GM19463 (cell line): ENCODE data around the gene TRIP10.

ENCODE experiments used
- ATAC-seq: cut with Tn5 transposase; IDR thresholded peaks from one replicate; pipeline ENCODE4 v1.9.1; 2021; ENCODE audit warnings: mild to moderate bottlenecking, moderate library complexity; ENCODE audit not compliant: unreplicated experiment

Gene TRIP10

GRCh38 chr19:6723738-6724137 is 15.7 kb upstream of the TRIP10 start:
- no peak for ATAC-seq

GRCh38 chr19:6724631-6725492 is 14.6 kb upstream of the TRIP10 start:
- no peak for ATAC-seq

- no peak for ATAC-seq
Observed at GRCh38 chr19:6725513-6726231, 13.8 kb upstream of the TRIP10 start.

- ATAC-seq = no peak
Observed at GRCh38 chr19:6728346-6728745, 11.1 kb upstream of the TRIP10 start.

- ATAC-seq = no peak
Observed at GRCh38 chr19:6729573-6730152, 9.8 kb upstream of the TRIP10 start.

- ATAC-seq = no peak
Observed at GRCh38 chr19:6730153-6730804, 9.2 kb upstream of the TRIP10 start.

- no peak for ATAC-seq
Observed at GRCh38 chr19:6730941-6731670, 8.4 kb upstream of the TRIP10 start.

- no peak for ATAC-seq
Observed at GRCh38 chr19:6731822-6732221, 7.7 kb upstream of the TRIP10 start.

GRCh38 chr19:6732803-6733337 is 6.6 kb upstream of the TRIP10 start:
- ATAC-seq = no peak

- ATAC-seq = no peak
Observed at GRCh38 chr19:6733338-6734095, 6.0 kb upstream of the TRIP10 start.

GRCh38 chr19:6734096-6734696 is 5.3 kb upstream of the TRIP10 start:
- ATAC-seq = no peak

GRCh38 chr19:6735181-6735911 is 4.1 kb upstream of the TRIP10 start:
- no peak for ATAC-seq

- ATAC-seq = no peak
Observed at GRCh38 chr19:6736169-6736916, 3.1 kb upstream of the TRIP10 start.

GRCh38 chr19:6736917-6737283 is 2.6 kb upstream of the TRIP10 start:
- no peak for ATAC-seq

GRCh38 chr19:6737284-6737872 is 2.1 kb upstream of the TRIP10 start, which contains the start of gene GPR108:
Gene GPR108, minus strand, starts transcription at chr19:6737580. Its CDS starts 4 bp downstream, at chr19:6737576.
- peak; percentile 66 for ATAC-seq

GRCh38 chr19:6737873-6738786 is 1.4 kb upstream of the TRIP10 start:
- no peak for ATAC-seq
